GM19324 (cell line): ENCODE data around the gene DEF6.

Experiments
- ATAC-seq: cut with Tn5 transposase; IDR thresholded peaks from one replicate; pipeline ENCODE4 v1.9.1; 2021; ENCODE audit warnings: mild to moderate bottlenecking, moderate library complexity; ENCODE audit not compliant: unreplicated experiment, low FRiP score

DEF6 gene

DNA sequence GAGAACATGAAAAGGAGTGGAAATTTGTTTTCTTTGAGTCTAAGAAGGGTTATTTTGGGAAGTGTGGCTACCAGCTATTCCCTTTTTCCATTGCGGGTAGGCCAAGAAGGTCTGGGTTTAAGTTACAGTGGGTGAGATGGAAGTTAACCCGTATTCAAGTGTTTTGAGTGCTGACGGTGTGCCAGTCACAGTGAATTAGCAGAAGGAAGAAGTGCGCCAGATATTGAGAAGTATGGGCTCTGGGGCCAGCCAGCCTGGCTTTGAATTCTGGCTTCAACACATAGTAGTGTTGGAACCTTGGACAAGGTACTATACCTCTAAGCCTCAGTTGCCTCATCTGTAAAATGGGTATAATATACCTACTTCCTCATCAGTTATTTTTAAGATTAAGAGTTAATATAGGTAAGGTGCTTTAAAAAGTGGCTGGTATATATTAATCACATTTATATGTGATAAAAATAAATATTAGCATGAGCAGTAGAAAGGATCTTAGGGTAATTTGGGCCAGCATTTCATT is 21.8 kb upstream of the DEF6 start:
- ATAC-seq: no peak

DNA sequence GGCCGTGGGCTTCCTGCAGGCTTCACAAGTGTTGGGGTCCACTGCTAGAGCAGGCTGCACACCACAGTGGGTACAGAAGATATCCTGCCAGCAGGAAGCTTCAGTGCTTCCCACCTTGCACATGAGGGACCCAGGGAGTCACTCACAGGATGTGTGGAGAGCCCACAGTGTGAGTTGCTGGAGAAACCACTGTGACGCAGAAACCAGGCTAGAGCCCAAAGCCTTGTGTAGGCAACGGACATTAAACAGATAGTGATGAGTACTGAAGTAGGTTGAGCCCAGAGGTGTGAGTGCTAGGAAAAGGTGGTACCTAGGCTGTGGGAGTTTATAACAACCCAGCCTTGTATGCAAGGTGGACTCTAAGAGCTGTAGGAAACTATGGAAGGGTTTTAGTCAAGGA is 18.9 kb upstream of the DEF6 start:
- no peak for ATAC-seq

DNA sequence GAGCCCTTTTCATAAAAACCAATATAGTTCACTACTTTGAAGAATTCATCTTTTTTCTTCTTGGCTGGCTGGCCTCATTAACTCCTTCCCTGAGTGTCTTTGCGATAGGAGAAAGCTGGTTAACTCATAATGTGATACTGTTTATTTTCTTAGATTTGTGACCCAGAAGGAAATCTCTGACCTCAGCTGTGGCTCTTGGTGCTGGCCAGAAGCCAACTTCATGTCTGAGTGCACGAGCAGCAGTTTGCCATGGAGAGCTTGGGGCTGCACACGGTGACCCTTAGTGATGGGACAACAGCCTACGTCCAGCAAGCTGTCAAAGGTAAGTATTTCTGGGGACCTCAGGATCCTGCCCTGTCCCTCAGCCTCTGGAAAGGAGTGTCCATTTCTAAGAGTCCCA is 16.7 kb upstream of the DEF6 start:
- ATAC-seq: no peak

DNA sequence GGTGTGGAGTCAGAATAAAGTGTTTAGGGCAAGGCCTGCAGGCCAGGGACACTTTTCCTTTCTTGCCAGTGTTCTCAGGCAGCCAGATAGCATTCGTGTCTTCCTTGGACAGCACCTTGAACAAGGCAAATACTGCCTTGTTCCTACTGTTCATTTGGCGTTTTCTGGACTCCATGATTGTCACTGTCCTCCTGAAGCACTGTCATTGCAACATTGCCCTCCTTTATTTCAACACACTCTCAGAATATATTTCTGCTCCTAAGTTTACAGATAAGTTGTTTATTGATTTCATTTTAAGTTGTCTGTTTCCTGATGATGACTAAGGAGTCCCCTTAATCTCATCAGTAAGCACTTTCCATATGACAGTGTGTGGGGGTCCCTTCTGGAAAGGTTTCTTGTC is 15.1 kb upstream of the DEF6 start:
- no peak for ATAC-seq

DNA sequence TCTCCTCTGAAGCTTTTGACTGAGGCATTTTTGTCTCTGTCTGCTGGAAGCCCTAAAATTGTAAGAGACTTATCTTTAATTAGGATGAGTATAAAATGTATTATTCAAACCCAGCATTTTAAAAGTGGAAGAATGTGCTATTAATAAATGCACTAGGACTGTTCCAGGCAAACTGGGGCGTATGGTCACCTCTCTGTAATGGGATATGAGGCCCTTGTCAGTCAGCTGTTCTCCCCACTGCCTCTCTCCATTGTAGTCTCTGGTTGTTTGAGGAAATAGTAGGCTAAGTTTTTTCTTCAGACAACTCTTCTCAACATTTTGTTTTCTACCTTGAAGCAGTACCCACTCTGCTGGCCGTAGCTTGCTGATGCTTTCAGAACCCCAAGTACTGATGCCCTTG is 14.3 kb upstream of the DEF6 start:
- ATAC-seq: no peak

DNA sequence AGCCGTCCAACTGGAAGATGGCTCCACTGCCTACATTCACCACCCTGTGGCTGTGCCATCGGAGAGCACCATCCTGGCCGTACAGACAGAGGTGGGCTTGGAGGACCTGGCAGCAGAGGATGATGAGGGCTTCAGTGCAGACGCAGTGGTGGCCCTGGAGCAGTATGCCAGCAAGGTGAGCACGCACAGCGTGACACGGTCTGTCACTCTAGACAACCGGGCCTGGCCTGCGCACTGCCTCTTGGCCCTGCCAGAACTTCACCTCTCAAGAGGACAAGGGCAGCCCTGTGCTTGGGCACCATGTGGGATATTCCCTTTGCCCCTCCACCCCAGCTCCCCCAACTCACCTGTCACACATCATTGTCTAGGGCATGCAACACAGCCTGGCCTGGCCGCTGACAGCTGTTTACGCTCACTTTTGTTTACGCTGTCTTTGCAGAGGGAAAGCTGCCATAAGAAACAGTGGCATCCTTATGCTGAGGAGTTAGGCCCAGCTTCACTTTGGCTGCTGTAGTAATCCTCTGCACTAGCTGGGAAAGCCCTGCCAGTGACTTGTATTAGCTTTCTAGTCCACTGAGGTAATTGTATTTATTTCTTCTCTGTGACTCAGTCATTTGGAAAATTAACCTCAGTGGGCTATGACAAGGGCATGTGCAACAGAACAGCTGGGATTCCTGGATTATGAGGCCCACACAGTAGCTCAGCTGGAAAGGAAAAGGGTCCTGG is 9.8 kb upstream of the DEF6 start:
- ATAC-seq: no peak

DNA sequence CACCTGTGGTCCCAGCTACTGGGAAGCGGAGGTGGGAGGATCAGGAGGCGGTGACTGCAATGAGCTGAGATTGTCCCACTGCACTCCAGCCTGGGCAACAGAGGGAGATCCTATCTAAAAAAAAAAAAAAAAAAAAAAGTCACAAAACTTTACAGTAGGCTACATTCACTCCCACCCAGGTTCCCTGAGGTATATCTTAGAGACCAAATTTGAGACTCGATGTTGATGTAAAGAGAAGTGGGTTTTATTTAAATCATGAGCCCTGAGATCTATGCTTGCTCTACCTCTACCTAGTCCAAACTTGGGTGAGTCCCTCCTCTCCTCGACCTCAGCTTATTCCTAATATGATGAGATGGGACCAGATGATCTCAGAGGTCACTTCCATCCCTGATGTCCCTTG is 8.8 kb upstream of the DEF6 start:
- no peak for ATAC-seq

DNA sequence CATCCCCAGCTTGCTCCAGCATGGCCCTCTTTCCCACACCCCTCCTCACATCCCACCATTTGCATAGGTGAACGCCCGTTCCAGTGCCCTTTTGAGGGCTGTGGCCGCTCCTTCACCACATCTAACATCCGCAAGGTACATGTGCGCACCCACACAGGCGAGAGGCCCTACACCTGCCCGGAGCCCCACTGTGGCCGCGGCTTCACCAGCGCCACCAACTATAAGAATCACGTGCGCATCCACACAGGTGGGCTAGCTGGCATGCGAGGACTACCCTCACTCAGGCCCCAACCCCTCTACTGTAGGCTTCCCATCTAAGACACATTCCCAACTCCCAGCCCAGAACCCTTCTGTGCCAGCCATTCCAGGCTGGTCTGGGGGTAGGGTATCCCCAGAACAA is 6.1 kb upstream of the DEF6 start:
- ATAC-seq: no peak

DNA sequence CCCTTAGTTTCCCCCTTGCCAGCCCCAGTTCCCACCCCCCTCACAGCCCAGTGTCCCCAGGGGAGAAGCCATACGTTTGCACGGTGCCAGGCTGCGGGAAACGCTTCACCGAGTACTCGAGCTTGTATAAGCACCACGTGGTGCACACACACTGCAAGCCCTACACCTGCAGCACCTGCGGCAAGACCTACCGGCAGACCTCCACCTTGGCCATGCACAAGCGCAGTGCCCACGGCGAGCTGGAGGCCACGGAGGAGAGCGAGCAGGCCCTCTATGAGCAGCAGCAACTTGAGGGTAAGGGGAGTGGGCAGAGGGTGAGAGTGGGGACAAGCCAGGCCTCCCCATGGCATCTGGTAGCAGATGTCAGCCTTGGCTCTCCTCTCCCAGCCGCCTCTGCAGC is 5.1 kb upstream of the DEF6 start:
- ATAC-seq: no peak

DNA sequence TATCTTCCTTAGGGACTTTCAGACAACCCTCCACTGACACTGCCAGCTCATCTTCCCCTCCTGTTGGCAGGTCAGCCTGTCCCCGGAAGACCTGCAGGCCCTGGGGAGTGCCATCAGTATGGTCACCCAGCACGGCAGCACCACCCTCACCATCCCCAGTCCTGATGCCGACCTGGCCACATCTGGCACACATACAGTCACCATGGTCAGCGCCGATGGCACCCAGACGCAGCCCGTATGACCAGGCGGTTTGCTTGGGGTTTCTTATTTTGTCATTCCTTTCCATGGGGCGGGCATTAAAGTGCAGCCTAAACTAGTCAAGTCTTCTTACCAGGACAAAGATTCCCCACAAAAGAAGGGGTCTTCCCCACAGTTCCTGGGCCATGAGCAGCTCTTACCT is 3.9 kb upstream of the DEF6 start:
- no peak for ATAC-seq

DNA sequence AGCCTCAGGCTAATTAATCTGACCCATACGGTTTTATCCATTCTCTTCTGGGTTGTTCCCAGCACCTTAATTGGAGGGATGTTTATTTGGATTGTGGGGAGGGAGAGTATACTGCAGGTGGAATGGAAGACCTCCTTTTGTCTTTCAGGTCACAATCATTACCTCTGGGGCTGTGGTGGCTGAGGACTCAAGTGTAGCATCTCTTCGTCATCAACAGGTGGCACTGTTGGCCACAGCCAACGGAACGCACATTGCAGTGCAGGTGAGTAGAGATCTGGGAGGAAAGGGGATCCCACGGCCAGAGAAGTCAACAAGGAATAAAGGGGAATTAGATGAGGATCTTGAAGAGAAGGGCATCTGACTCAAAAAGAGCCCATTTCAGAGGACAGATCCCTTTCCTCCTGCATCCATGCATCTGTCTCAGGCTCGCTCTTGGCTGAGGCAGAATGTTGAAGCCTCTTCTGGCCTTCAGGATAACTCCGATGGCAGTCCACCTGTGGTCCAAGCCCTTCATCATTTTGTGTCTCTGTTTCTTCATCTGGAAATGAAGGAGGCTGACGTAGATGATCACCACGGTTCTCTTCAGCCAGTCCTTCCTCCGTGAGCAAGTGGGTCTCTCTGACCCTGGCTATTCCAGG is 3.2 kb upstream of the DEF6 start:
- no peak for ATAC-seq

DNA sequence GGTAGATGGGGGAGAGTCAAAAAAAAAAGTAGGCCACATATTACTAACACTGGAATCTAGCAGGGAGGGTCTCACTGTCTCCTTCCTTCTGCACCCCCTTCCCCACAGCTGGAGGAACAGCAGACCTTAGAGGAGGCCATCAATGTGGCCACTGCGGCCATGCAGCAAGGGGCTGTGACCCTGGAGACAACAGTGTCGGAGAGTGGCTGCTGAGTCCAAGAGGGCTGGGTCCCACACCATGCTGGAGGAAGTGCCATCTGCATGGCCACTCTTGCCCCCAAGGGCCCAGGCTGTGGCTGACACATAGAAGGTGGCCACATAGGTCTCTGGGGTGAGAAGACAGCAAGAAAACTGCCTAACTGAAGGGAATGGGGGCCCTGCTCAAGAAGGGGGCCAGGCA is 2.6 kb upstream of the DEF6 start:
- no peak for ATAC-seq

DNA sequence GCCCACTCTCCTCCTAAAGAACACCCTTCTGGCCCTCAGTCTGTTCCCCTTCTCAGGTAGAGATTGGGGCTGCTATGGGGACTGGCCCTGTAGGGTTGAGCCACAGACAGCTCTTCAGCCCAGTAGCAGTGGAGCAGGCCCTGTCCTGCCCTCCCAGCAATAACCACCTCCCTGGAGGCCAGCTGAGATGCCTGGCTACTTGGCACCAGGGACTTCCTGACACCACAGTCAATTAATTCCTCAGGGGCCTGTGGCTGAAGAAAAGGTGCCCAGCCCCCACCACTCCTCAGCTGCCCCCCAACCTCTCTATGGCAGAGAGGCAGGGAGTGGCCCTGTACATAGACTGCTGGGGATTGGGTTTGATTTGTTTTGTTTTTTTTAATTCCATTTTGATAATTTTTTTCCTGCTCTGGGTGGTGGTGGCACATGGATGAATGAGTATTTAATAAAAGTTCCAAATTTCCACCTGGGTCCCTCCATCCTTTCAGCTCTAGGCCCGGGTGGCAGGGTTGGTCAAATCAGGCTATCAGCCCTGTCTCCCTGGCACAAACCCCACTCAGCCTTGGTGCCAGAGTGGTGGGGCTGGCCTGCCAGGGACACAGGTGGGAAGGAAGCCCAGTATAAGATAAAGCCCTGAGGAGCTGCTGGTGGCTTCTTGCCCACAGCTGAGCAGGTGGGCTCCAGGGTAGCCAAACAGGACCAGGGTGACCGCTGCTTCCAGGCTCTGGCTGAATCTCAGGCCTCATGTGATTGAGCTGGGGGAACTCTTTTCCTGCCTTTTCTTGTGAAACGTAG is 1.9 kb upstream of the DEF6 start:
- ATAC-seq: no peak

DNA sequence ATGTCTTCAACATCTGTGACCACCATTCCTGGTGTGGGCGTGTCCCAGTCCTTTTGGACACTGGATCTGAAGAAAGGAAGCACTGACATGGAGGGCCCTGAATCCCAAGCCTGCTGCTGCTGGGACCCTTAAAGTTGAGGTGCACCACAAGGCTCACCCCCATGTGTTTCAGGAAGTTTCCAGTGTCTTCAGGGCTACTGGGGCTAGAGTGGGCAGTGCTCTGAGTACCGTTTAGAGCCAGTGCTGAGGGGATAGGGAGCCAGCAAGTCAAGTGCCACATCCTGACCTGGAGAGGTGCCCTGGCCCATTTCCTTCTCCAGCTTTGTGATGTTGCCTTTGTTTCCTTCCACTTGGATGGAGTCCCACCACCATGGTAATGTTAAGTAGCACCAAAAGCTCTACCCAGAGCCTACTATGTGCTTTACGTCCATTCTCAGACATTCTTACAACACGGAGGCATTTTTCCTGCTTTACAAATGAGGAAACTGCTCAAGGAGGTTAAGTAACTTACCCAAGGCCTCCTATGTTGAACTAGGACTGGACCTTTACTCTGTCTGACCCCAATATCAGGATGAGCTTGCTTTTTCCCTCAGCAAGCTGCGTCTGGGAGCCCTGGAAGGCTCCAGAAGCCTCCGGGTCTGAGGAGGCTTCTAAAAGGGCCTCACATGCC is 552 bp upstream of the DEF6 start:
- peak; percentile 6 for ATAC-seq

DNA sequence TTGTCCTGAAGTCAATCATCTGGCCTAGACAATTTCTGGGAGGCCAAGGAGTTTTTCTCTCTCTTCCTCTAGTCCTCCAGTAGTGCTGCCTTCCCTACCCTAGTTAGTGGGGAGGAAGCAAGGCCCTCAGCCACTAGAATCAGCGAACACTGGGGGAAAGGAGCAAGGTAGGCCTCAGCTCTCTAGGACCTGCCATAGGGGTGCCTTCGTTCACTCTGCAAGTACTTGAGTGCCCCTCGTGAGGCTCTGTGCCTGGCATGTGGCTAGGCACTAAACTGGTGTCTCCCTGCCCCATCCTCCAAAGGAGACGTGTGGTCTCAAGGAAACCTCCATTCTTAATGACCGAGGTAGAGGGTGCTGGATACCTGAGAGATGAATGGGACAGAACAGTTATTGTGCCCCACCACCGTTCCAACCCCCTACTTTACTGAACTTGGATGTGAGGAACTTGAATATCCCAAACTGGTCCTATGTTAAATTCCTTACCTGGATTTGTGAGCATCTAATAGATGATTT is 1.1 kb downstream of the DEF6 start:
- no peak for ATAC-seq

DNA sequence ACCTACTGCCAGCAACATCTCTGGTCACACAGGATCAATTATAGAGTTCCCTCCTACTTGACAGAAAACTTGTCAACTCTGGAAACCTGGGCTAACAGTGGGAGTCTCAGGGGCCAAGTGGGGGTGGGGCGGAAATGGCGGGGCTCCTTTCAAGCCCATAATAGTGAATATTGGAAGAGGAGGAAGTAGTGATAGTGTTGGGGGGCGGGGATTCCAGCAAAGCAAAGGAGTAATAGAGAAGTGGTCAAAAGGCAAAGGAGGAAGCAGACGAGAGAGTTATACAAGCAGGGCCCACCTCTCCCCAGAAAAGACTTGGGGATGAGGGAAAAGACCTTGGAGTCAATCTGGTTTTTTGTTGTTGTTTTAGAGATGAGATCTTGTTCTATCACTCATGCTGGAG is 2.1 kb downstream of the DEF6 start:
- ATAC-seq: no peak

DNA sequence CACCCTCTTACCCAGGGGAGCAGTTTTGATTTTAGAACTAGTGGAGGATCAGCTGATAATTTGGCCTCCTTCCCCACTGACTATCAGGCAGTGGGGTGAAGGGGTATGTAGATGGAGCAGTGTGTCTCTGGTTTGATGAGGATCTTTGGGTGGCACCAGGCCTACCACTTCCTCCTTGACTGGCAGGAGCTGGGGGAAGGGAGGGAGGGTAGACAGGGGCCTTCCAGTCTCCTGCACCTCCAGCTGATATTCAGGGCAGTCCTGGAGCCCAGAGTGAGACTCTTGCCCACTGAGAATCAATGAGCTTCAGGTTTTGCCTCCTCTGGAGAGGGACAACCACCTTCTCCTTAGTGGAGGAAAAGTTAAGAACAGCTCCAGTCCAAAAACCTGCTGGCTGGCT is 3.2 kb downstream of the DEF6 start:
- no peak for ATAC-seq

DNA sequence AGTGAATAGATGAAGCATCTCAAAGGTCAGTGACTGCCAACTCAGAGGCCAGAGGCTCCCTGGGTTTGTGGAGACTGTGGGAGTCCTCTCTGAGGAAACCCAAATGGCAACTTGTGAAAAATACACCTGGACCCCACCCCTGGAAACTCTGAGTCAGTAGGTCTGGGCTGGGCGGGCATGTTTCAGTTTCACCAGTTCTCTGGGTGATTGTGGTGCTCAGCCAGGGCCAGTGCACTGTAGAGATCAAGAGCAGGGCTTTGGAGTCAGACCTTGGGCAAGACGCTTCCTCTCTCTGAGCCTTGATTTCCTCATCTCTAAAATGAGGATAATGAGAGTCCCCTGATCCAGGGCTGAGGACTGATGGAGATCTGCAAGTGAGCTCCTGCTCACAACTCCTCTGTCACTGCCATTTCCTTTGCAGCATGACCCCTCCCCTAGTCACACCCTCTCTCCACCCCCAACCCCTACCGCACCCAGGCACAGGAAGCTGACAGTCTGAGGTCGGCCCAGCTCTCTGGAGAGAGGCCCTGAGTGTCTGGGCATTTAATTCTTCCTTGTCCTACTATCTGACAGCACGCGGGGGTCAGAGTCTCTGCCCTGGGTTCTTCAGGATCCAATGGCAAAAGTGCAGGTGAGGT is 5.1 kb downstream of the DEF6 start:
- peak; percentile 77 for ATAC-seq

DNA sequence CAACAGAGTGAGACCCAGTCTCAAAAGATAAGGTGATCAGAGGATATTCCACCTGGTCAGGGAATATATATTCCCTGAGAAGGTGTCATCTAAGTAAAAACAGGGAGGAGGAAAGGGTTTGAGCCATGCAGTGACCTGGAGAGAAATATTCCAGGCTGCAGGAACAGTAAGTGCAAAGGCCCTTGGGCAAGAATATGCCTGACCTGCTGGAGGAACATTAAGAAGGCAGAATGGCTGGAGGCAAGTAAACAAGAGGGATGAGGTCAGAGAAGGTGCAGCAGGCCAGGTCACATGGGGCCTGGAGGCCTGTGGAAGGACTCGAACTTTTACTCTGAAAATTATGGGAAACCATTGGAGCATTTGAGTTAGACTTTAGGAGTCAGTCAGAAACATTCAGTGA is 6.7 kb downstream of the DEF6 start:
- no peak for ATAC-seq

DNA sequence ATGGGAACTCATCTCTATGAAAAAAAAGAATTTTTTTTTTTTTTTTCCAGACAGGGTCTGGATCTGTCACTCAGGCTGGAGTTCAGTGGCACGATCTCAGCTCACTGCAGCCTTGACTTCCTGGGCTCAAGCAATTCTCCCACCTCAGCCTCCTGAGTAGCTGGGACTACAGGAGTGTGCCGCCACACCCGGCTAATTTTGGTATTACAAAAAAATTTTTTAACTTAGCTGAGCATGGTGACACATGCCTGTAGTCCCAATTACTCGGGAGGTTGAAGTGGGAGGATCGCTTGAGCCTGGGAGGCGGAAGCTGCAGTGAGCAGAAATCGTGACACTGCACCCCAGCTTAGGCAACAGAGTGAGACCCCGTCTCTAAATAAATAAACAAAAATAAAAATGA is 7.5 kb downstream of the DEF6 start:
- no peak for ATAC-seq
